HepG2 (cell line): Measurements from ENCODE around the gene RPL31. TPM values are rescaled to one million over a fixed set of nuclear protein-coding genes. Genes with fewer than 3 reads are reported as not detected.

ENCODE experiments used
- FOXK2 ChIP-seq: fragments of 450-650 bp; IDR thresholded peaks from 2 replicates; pipeline ENCODE4 v1.6.1; 2016
- FOXP1 ChIP-seq, 2 experiments: fragments of 450-650 bp in 1 of 2; IDR thresholded peaks; 2 replicates each; pipeline ENCODE4 v1.6.1; 2017 to 2018; ENCODE audit warnings: antibody characterized with exemption in 1 of 2
- HOMEZ ChIP-seq: IDR thresholded peaks from 2 replicates; pipeline ENCODE4 v1.6.1; 2016; ENCODE audit warnings: low read depth
- MATR3 ChIP-seq: sonication (generic); formaldehyde crosslinking; IDR thresholded peaks from 2 replicates; pipeline ENCODE4 v1.4.0; 2020; ENCODE audit warnings: missing genetic modification reagents
- NFE2L2 ChIP-seq: fragments of 150-350 bp; IDR thresholded peaks from 2 replicates; pipeline ENCODE4 v1.6.1; 2014; ENCODE audit warnings: low read length
- PHF8 ChIP-seq: sonication (generic); formaldehyde crosslinking; IDR thresholded peaks from 2 replicates; pipeline ENCODE4 v1.5.0; 2020; ENCODE audit warnings: missing genetic modification reagents
- RARA ChIP-seq: IDR thresholded peaks from 2 replicates; pipeline ENCODE4 v1.6.1; 2016; ENCODE audit warnings: missing genetic modification reagents, missing compliant biosample characterization
- SMC3 ChIP-seq: IDR thresholded peaks from 2 replicates; pipeline ENCODE4 v1.6.1; 2011; ENCODE audit warnings: low read length, improper control_type of control experiment
- THYN1 ChIP-seq: sonication (generic); formaldehyde crosslinking; IDR thresholded peaks from 2 replicates; pipeline ENCODE4 v1.8.1; 2023; ENCODE audit warnings: low read depth, mild to moderate bottlenecking, moderate library complexity, missing genetic modification reagents, borderline replicate concordance
- ZBTB46 ChIP-seq: sonication (generic); formaldehyde crosslinking; IDR thresholded peaks from 2 replicates; pipeline ENCODE4 v1.4.0; 2020; ENCODE audit warnings: mild to moderate bottlenecking, missing genetic modification reagents, borderline replicate concordance
- ZNF33A ChIP-seq: sonication (generic); formaldehyde crosslinking; IDR thresholded peaks from 2 replicates; pipeline ENCODE4 v1.5.1; 2020; ENCODE audit warnings: missing genetic modification reagents, mild to moderate bottlenecking, moderate library complexity, borderline replicate concordance
- ZNF589 ChIP-seq: sonication (generic); formaldehyde crosslinking; conservative IDR thresholded peaks from 2 replicates; pipeline ENCODE4 v1.8.0; 2022; ENCODE audit warnings: mild to moderate bottlenecking, moderate library complexity, missing genetic modification reagents
- ZNF605 ChIP-seq: sonication (generic); formaldehyde crosslinking; IDR thresholded peaks from 2 replicates; pipeline ENCODE4 v1.8.0; 2022; ENCODE audit warnings: mild to moderate bottlenecking, missing genetic modification reagents
- ZNF720 ChIP-seq: sonication (generic); formaldehyde crosslinking; IDR thresholded peaks from 2 replicates; pipeline ENCODE4 v1.4.0; 2020; ENCODE audit warnings: missing genetic modification reagents
- polyA plus RNA-seq, 8 experiments: library from polyadenylated mRNA; depleted of rRNA in 3 of 8; stranded (reverse) in 7 of 8; unstranded in 1 of 8; fragments of >200 nt; fragmentation: Illumina TruSeq in 4 of 8; extraction: Trizol in 4 of 8; gene quantifications; 2 replicates each; pipeline versions ENCODE4 v1.2.1 to v1.2.3, GENCODE V29; 2011 to 2016; ENCODE audit warnings: low read depth in 4 of 8, missing spikeins in 1 of 8, mixed read lengths in 1 of 8; ENCODE audit not compliant: insufficient read depth in 1 of 8
- total RNA-seq, 5 experiments: library from RNA; depleted of rRNA; stranded (reverse); fragments of >200 nt; fragmentation: Illumina TruSeq; extraction: Trizol; gene quantifications; 2 replicates each; pipeline ENCODE4 v1.2.3, GENCODE V29; 2016; ENCODE audit warnings: low read depth in 1 of 5
- TF ChIP-seq, protein P1 (sequence below): IDR thresholded peaks from 2 replicates; pipeline ENCODE4 v1.6.1; 2016; ENCODE audit warnings: missing biosample characterization, missing genetic modification reagents, low read depth
- TF ChIP-seq, protein P2 (sequence below): sonication (generic); formaldehyde crosslinking; IDR thresholded peaks from 2 replicates; pipeline ENCODE4 v1.5.0; 2020; ENCODE audit warnings: mild to moderate bottlenecking, missing genetic modification reagents
- TF ChIP-seq, protein P3 (sequence below): sonication (generic); formaldehyde crosslinking; IDR thresholded peaks from 2 replicates; pipeline ENCODE4 v1.4.0; 2020; ENCODE audit warnings: mild to moderate bottlenecking, missing genetic modification reagents, borderline replicate concordance
- TF ChIP-seq, protein P4 (sequence below): sonication (generic); formaldehyde crosslinking; IDR thresholded peaks from 2 replicates; pipeline ENCODE4 v1.4.0; 2020; ENCODE audit warnings: missing genetic modification reagents

The RPL31 gene
- total and polyA plus RNA-seq, 2 of the 13 experiments (the other 11 are each of a cell fraction or from before 2014, with no cell fraction given), result 3,331 to 3,582 TPM

DNA sequence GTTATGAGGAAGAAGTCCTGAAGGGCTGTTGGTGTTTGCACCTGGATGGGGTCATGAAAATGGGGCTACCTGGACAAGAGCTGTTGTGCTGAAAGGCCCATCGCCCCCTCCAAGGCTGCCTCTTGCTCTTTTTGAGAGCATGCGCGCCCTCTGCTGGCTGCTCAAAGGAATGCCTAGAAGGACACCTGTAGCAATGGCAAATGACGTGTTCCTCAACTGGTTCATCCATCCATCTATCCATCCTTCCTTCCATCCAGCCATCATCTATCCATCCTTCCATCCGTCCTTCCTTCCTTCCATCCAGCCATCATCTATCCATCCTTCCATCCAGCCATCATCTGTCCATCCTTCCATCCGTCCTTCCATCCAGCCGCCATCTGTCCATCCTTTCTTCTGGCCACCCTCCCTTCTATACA, 17.2 kb upstream of the RPL31 start (continued):
- no peak for TF ChIP-seq ZBTB46
- no peak for TF ChIP-seq MATR3 (CRISPR knock-in tag)
- TF ChIP-seq NFE2L2, result no peak
- no peak for TF ChIP-seq ZNF605 (CRISPR knock-in tag)
- TF ChIP-seq, protein P1, sequence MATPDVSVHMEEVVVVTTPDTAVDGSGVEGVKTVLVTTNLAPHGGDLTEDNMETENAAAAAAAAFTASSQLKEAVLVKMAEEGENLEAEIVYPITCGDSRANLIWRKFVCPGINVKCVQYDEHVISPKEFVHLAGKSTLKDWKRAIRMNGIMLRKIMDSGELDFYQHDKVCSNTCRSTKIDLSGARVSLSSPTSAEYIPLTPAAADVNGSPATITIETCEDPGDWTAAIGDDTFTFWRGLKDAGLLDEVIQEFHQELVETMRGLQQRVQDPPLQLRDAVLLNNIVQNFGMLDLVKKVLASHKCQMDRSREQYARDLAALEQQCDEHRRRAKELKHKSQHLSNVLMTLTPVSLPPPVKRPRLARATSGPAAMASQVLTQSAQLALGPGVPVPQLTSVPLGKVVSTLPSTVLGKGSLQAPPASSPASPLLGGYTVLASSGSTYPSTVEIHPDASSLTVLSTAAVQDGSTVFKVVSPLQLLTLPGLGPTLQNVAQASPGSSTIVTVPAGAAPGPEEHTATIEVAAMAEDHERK (CRISPR knock-in tag), result no peak
- 0 out of 2 replicates have a peak, but pooled peaks have one; percentile 19 for TF ChIP-seq FOXK2
- TF ChIP-seq, protein P2, sequence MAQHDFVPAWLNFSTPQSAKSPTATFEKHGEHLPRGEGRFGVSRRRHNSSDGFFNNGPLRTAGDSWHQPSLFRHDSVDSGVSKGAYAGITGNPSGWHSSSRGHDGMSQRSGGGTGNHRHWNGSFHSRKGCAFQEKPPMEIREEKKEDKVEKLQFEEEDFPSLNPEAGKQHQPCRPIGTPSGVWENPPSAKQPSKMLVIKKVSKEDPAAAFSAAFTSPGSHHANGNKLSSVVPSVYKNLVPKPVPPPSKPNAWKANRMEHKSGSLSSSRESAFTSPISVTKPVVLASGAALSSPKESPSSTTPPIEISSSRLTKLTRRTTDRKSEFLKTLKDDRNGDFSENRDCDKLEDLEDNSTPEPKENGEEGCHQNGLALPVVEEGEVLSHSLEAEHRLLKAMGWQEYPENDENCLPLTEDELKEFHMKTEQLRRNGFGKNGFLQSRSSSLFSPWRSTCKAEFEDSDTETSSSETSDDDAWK, result no peak
- no peak for TF ChIP-seq ZNF720
- TF ChIP-seq THYN1 (CRISPR knock-in tag), result no peak
- TF ChIP-seq SMC3, result peak; percentile 97
- TF ChIP-seq FOXP1 (IDR thresholded peaks at IDR 0.05), result 0 out of 2 replicates have a peak, but pooled peaks have one; percentile 5
- TF ChIP-seq FOXP1 (CRISPR knock-in tag; IDR thresholded peaks at IDR 0.05), result no peak
- no peak for TF ChIP-seq ZNF33A (CRISPR knock-in tag)
- TF ChIP-seq, protein P3, sequence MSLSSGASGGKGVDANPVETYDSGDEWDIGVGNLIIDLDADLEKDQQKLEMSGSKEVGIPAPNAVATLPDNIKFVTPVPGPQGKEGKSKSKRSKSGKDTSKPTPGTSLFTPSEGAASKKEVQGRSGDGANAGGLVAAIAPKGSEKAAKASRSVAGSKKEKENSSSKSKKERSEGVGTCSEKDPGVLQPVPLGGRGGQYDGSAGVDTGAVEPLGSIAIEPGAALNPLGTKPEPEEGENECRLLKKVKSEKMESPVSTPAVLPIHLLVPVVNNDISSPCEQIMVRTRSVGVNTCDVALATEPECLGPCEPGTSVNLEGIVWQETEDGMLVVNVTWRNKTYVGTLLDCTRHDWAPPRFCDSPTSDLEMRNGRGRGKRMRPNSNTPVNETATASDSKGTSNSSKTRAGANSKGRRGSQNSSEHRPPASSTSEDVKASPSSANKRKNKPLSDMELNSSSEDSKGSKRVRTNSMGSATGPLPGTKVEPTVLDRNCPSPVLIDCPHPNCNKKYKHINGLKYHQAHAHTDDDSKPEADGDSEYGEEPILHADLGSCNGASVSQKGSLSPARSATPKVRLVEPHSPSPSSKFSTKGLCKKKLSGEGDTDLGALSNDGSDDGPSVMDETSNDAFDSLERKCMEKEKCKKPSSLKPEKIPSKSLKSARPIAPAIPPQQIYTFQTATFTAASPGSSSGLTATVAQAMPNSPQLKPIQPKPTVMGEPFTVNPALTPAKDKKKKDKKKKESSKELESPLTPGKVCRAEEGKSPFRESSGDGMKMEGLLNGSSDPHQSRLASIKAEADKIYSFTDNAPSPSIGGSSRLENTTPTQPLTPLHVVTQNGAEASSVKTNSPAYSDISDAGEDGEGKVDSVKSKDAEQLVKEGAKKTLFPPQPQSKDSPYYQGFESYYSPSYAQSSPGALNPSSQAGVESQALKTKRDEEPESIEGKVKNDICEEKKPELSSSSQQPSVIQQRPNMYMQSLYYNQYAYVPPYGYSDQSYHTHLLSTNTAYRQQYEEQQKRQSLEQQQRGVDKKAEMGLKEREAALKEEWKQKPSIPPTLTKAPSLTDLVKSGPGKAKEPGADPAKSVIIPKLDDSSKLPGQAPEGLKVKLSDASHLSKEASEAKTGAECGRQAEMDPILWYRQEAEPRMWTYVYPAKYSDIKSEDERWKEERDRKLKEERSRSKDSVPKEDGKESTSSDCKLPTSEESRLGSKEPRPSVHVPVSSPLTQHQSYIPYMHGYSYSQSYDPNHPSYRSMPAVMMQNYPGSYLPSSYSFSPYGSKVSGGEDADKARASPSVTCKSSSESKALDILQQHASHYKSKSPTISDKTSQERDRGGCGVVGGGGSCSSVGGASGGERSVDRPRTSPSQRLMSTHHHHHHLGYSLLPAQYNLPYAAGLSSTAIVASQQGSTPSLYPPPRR, result no peak
- no peak for TF ChIP-seq RARA (CRISPR knock-in tag)
- TF ChIP-seq PHF8 (CRISPR knock-in tag), result no peak
- no peak for TF ChIP-seq HOMEZ (CRISPR knock-in tag)
- TF ChIP-seq, protein P4, sequence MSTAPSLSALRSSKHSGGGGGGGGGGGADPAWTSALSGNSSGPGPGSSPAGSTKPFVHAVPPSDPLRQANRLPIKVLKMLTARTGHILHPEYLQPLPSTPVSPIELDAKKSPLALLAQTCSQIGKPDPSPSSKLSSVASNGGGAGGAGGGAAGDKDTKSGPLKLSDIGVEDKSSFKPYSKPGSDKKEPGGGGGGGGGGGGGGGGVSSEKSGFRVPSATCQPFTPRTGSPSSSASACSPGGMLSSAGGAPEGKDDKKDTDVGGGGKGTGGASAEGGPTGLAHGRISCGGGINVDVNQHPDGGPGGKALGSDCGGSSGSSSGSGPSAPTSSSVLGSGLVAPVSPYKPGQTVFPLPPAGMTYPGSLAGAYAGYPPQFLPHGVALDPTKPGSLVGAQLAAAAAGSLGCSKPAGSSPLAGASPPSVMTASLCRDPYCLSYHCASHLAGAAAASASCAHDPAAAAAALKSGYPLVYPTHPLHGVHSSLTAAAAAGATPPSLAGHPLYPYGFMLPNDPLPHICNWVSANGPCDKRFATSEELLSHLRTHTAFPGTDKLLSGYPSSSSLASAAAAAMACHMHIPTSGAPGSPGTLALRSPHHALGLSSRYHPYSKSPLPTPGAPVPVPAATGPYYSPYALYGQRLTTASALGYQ (CRISPR knock-in tag), result no peak
- no peak for TF ChIP-seq ZNF589 (CRISPR knock-in tag)
